ENCODE data around the gene ITPKB. TPM values are rescaled to one million over a fixed set of nuclear protein-coding genes. Genes with fewer than 3 reads are reported as not detected.
A peak's percentile ranks its signal among the peaks of the same experiment; 100 is the strongest.

The ITPKB gene
- total RNA-seq, 2 donors from 2014 or later = 22.4 to 28.3 TPM

DNA sequence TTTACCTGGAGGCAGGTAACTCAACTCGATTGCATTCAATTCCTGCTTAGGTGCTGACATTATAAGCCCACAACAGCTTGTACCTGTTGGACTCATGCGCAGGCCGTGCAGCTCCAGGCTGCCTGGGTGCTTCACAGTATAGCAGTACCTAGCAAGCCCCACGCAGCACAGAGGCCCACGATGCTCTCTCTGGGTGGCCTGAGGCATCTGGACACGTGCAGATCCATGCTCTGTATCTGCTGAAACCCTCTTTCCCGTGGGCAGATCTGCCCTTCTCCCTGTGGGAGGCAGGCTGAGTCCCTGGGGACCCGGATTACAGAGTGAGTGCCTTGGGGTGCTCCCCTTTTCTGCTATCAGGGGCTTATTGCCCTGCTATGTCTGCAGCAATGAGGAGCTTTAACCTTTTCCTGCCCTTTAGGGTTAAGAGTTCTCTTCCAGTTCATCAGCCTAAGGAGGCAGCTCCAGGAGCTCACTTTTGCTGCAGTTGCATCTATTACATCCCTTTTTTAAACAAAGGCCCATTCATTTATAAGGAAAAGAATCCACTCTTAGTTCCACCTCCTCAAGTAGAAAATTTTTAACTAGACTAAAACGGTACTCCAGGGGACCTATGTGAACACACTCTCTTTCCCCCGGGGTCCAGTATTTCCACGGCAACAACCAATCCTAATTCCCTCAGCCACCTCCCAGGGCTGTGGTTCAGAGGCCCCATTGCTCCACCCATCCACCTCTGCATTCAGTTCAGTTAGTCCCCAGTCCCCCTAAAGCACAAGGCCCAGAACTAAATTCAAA, 19.3 kb downstream of the ITPKB start:
- Histone ChIP-seq H3K4me1 (ENCODE audit: control insufficient read depth, insufficient read depth, low read length) (peaks cover 16% of the 10 kb centered on the region), H3K4me3 (ENCODE audit: low read length) (no peak overlapping the region), H3K36me3 (ENCODE audit: control insufficient read depth, insufficient read depth, low read length) (peaks cover 18% of the 10 kb centered on the region), H3K27me3 (ENCODE audit: control insufficient read depth, insufficient read depth, low read length, poor library complexity, severe bottlenecking) (no peaks in the 10 kb centered on the region), H3K9me3 (ENCODE audit: control insufficient read depth, low read length) (peaks cover 1% of the 10 kb centered on the region), H3K9ac (ENCODE audit: extremely low read depth, low read length, poor library complexity, severe bottlenecking) (no peak overlapping the region), H3K27ac (ENCODE audit: low read depth, low read length) (no peak overlapping the region)
- peaks cover 1% of the 10 kb centered on the region for H3K9me3 Mint-ChIP-seq
- 89 to 93% methylated on average over 9 to 11 of the region's 11 CpGs for WGBS, 2 experiments (ENCODE audit: insufficient coverage in 1 of 2, insufficient read length in 1 of 2)
- peak; percentile 37 for DNase-seq
- H3K27ac Mint-ChIP-seq = no peak overlapping the region
- H3K27me3 Mint-ChIP-seq (ENCODE audit: insufficient read depth) = no peaks in the 10 kb centered on the region
- H3K4me3 Mint-ChIP-seq = no peak overlapping the region
- peaks cover 23% of the 10 kb centered on the region for H3K4me1 Mint-ChIP-seq
- H3K36me3 Mint-ChIP-seq (ENCODE audit: low read depth) = peaks cover 31% of the 10 kb centered on the region
- TF ChIP-seq CTCF (conservative IDR thresholded peaks at IDR 0.05) = no peak

DNA sequence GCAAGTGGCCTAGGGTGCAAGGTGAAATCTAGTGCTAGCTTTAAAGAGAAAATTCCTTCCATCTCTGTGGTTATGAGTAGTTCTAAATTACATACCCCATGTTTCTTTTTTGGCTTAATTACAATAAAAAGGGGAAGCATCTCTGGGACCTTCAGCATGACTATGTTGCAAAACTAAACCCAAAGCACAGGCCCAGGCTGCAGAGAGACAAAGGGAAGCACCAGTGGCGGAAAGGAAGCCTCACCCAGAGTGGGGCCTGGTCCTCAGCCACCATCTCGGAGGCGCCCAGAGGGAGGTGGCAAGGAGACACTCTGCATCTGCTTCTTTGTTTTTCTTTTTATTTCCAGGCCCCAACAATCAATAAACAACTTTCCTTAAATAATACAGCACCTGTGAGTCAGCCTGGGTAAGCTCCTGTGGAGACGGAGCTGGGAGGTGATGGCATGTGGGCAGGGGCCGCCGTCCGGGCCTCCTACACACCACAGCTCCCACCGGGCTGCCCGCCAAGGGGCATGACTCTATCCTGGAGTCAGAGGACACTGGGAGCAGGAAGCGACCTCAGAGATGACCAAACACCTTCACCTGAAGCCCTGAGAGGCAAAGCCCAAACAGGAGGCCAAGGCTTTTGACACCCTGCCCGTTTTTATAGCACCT, 21.7 kb downstream of the ITPKB start:
- DNase-seq = no peak

GRCh38 chr1:226716577-226716976, 22.5 kb downstream of the ITPKB start:
- 96% methylated on average over 3 of the region's 3 CpGs for WGBS, 2 experiments (ENCODE audit: insufficient coverage in 1 of 2, insufficient read length in 1 of 2)
- H3K4me1 Mint-ChIP-seq = peaks cover 12% of the 10 kb centered on the region
- H3K36me3 Mint-ChIP-seq (ENCODE audit: low read depth) = peaks cover 39% of the 10 kb centered on the region
- peaks cover 9% of the 10 kb centered on the region for H3K9me3 Mint-ChIP-seq
- H3K27me3 ChIP-seq (ENCODE audit: control insufficient read depth, insufficient read depth, low read length, poor library complexity, severe bottlenecking) = no peaks in the 10 kb centered on the region
- H3K27me3 Mint-ChIP-seq (ENCODE audit: insufficient read depth) = no peaks in the 10 kb centered on the region
- no peak overlapping the region for H3K4me3 Mint-ChIP-seq
- H3K36me3 ChIP-seq (ENCODE audit: control insufficient read depth, insufficient read depth, low read length) = peaks cover 12% of the 10 kb centered on the region
- DNase-seq = no peak
- no peak for TF ChIP-seq CTCF (conservative IDR thresholded peaks at IDR 0.05)
- H3K27ac ChIP-seq (ENCODE audit: low read depth, low read length) = no peak overlapping the region
- H3K4me3 ChIP-seq (ENCODE audit: low read length) = no peak overlapping the region
- H3K27ac Mint-ChIP-seq = no peak overlapping the region
- no peak overlapping the region for H3K9ac ChIP-seq (ENCODE audit: extremely low read depth, low read length, poor library complexity, severe bottlenecking)
- H3K4me1 ChIP-seq (ENCODE audit: control insufficient read depth, insufficient read depth, low read length) = no peaks in the 10 kb centered on the region
- peaks cover 13% of the 10 kb centered on the region for H3K9me3 ChIP-seq (ENCODE audit: control insufficient read depth, low read length)

More for the DNA sequence above, 21.7 kb downstream of the ITPKB start:
- peaks cover 9% of the 10 kb centered on the region for H3K9me3 Mint-ChIP-seq
- Histone ChIP-seq H3K9me3 (ENCODE audit: control insufficient read depth, low read length) (peaks cover 13% of the 10 kb centered on the region), H3K27me3 (ENCODE audit: control insufficient read depth, insufficient read depth, low read length, poor library complexity, severe bottlenecking) (no peaks in the 10 kb centered on the region), H3K4me1 (ENCODE audit: control insufficient read depth, insufficient read depth, low read length) (no peaks in the 10 kb centered on the region), H3K4me3 (ENCODE audit: low read length) (no peak overlapping the region), H3K36me3 (ENCODE audit: control insufficient read depth, insufficient read depth, low read length) (peaks cover 13% of the 10 kb centered on the region), H3K9ac (ENCODE audit: extremely low read depth, low read length, poor library complexity, severe bottlenecking) (no peak overlapping the region), H3K27ac (ENCODE audit: low read depth, low read length) (no peak overlapping the region)
- peaks cover 12% of the 10 kb centered on the region for H3K4me1 Mint-ChIP-seq
- no peak for TF ChIP-seq CTCF (conservative IDR thresholded peaks at IDR 0.05)
- H3K36me3 Mint-ChIP-seq (ENCODE audit: low read depth) = peaks cover 44% of the 10 kb centered on the region
- H3K4me3 Mint-ChIP-seq = no peak overlapping the region
- H3K27ac Mint-ChIP-seq = no peak overlapping the region
- 88 to 94% methylated on average over 1 to 11 of the region's 11 CpGs for WGBS, 2 experiments (ENCODE audit: insufficient coverage in 1 of 2, insufficient read length in 1 of 2)
- H3K27me3 Mint-ChIP-seq (ENCODE audit: insufficient read depth) = no peaks in the 10 kb centered on the region
